Brain pericyte (primary cell): ENCODE measurements around the gene KRTAP5-6.

Experiments
- DNase-seq: peaks from one replicate; pipeline ENCODE4 v3.0.0-alpha.2; 2012; ENCODE audit warnings: low read depth, low spot score

Gene KRTAP5-6

GRCh38 chr11:1702506-1702905, 5.5 kb downstream of the KRTAP5-6 start:
- DNase-seq: no peak

GRCh38 chr11:1703146-1703545, 6.2 kb downstream of the KRTAP5-6 start:
- DNase-seq: no peak

- no peak for DNase-seq
Observed at GRCh38 chr11:1705126-1706052, 8.4 kb downstream of the KRTAP5-6 start.

GRCh38 chr11:1706634-1707400, 9.8 kb downstream of the KRTAP5-6 start:
- no peak for DNase-seq

- DNase-seq: no peak
Observed at GRCh38 chr11:1707751-1708150, 10.8 kb downstream of the KRTAP5-6 start.

GRCh38 chr11:1708716-1709115, 11.7 kb downstream of the KRTAP5-6 start:
- DNase-seq: no peak

GRCh38 chr11:1714908-1715885, 18.2 kb downstream of the KRTAP5-6 start:
- no peak for DNase-seq

GRCh38 chr11:1717745-1718144, 20.8 kb downstream of the KRTAP5-6 start:
- DNase-seq: no peak

- DNase-seq: no peak
Observed at GRCh38 chr11:1718326-1718725, 21.3 kb downstream of the KRTAP5-6 start.

GRCh38 chr11:1719781-1720180, 22.8 kb downstream of the KRTAP5-6 start:
- no peak for DNase-seq

- DNase-seq: no peak
Observed at GRCh38 chr11:1727096-1727690, 30.2 kb downstream of the KRTAP5-6 start.

GRCh38 chr11:1727861-1728260, 30.9 kb downstream of the KRTAP5-6 start:
- DNase-seq: no peak

- no peak for DNase-seq
Observed at GRCh38 chr11:1728301-1728700, 31.3 kb downstream of the KRTAP5-6 start.

GRCh38 chr11:1728931-1729691, 32.1 kb downstream of the KRTAP5-6 start:
- no peak for DNase-seq

GRCh38 chr11:1729692-1730011, 32.7 kb downstream of the KRTAP5-6 start:
- no peak for DNase-seq

GRCh38 chr11:1730059-1730629, 33.1 kb downstream of the KRTAP5-6 start:
- no peak for DNase-seq

GRCh38 chr11:1731451-1732059, 34.6 kb downstream of the KRTAP5-6 start:
- DNase-seq: no peak

GRCh38 chr11:1732418-1733008, 35.5 kb downstream of the KRTAP5-6 start:
- no peak for DNase-seq

- no peak for DNase-seq
Observed at GRCh38 chr11:1733009-1733715, 36.2 kb downstream of the KRTAP5-6 start.
